GM19324 (cell line): ENCODE measurements around the gene NBPF3.

Experiments used
- ATAC-seq: cut with Tn5 transposase; IDR thresholded peaks from one replicate; pipeline ENCODE4 v1.9.1; 2021; ENCODE audit warnings: mild to moderate bottlenecking, moderate library complexity; ENCODE audit not compliant: unreplicated experiment, low FRiP score

NBPF3 gene

GRCh38 chr1:21491488-21492355, 51.8 kb downstream of the NBPF3 start:
- no peak for ATAC-seq

DNA sequence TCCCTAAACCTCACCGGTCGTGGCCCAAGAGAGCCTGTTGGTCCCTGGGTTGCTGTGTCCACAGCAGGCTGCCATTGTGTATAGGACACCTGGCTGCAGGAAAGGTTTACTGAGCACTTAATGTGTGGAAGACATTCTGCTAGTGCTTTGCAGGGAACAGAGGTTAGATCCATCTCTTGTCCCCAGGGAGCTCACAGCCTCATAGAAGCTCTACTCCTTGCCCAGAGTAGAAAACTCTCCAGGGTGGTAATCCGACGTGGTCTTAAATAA, 52.4 kb downstream of the NBPF3 start:
- no peak for ATAC-seq

DNA sequence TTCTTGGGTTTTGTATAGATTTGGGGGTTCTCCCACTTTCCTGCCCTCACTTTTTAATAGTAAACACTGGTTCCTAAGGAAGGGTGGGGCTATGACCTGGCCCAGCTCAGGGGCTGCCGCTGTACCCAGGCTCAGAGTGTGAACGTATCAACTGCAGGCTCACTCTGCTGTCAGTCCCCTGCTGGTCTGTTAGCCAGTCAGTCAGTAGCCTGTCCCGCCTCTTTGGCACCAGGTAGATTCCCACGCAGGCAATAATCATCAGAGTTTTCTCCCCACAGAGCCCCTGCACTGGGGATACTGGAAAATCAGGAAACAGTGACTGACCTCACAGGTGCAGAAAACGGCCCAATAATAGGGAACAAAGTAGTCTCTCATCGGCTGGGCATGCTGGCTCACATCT, 54.3 kb downstream of the NBPF3 start:
- no peak for ATAC-seq

DNA sequence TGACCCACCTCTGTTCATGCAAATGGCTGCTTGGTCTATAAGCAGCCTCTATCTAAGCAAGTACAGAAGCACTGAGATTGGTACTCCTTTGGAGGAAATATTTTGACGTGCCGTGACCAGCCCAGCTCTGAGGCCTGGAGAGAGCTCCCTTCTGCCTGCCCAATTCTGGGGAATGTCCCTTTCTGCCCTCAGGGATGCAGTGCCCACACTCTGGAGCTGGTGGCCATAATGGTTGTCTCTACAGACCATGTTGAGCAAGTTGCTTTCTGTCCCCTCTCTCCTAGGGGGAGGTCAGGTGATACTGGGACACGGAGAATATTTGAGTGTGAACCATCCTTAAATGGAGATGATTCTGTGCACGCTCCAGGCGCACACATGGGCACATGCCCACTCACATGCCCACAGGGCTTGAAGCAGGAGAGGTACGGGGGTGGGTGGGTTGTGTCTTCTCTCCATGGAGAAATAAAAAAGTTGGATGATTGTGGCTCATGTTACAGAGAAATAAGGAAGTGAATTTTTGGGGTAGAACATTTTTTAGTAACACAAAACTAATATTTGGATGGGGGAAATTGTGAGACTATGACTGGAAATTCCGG, 55.4 kb downstream of the NBPF3 start:
- no peak for ATAC-seq

- no peak for ATAC-seq
Observed at GRCh38 chr1:21496063-21496462, 56.1 kb downstream of the NBPF3 start.

DNA sequence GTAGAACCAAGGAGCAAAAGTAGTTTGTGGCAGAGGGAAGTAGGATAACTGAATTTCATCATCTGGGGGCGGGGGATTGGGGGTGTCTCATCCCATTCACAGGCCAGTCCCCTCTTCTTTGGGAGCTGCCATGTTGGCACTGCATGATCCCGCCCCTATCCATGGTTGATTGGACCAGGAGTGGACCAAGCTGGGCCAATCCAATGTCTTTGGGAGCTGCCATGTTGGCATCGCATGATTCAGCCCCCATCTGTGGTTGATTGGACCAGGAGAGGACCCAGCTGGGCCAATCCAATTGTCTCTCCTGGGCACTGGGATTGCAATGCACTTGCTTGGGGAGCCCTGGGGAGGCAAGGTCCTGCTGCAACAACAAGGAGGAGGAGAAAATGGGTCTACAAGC, 56.9 kb downstream of the NBPF3 start:
- ATAC-seq: no peak

- ATAC-seq: no peak
Observed at GRCh38 chr1:21497466-21498061, 57.6 kb downstream of the NBPF3 start.

GRCh38 chr1:21499283-21499950, 59.5 kb downstream of the NBPF3 start:
- no peak for ATAC-seq

- no peak for ATAC-seq
Observed at GRCh38 chr1:21503706-21504377, 63.9 kb downstream of the NBPF3 start.

DNA sequence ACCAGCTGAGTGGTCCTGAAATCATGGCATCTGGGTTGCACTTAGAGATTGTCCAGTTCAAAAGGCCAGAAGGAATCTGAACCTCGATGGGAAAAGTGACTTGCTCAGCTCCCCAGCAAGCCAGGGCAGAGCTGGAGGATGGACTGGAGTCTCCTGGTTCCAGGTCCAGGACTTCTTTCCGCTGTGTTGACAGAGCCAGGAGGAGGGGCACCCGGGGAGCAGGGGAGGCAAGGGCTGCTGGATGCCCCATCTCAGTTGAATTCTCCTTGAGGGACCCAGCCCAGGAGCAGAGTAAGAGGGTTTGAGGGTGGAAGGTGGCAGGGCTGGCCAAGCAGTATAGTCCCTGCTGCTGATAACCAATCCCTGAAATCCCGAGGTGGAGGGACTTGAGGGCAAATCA, 66.9 kb downstream of the NBPF3 start:
- ATAC-seq: no peak

DNA sequence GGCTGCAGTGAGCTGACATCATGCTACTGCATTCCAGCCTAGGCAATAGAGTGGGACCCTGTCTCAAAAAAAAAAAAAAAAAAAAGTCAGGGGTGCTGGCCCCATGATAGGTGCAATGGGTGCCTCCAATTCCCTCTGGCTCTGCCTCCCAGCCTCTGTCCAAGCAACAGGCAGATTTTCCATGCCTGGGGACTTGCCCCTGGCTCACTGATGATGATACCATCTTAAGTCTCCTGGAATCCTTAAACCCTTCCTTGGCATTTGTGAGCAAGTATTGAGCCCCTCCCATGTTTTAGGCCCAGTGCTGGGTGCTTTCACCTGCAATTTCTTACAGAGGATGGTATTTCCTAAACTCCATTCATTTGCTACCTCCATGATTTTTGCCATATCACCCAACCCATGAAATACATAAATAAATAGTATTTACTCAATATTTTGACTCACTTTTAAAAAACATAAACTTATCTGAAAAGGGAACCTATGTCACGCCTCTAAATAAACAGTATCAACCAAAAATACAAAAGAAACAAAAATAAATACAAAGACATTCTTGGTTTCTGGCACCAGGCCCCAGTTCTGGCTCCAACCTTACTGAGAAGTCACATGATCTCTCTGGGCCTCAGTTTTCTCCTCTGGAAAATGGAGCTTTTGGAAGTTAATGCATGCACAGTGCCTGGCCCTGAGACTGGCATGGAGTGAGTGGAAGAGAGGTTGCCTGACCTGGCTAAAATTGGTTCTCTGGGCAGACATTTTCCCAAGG, 67.8 kb downstream of the NBPF3 start:
- ATAC-seq: no peak

DNA sequence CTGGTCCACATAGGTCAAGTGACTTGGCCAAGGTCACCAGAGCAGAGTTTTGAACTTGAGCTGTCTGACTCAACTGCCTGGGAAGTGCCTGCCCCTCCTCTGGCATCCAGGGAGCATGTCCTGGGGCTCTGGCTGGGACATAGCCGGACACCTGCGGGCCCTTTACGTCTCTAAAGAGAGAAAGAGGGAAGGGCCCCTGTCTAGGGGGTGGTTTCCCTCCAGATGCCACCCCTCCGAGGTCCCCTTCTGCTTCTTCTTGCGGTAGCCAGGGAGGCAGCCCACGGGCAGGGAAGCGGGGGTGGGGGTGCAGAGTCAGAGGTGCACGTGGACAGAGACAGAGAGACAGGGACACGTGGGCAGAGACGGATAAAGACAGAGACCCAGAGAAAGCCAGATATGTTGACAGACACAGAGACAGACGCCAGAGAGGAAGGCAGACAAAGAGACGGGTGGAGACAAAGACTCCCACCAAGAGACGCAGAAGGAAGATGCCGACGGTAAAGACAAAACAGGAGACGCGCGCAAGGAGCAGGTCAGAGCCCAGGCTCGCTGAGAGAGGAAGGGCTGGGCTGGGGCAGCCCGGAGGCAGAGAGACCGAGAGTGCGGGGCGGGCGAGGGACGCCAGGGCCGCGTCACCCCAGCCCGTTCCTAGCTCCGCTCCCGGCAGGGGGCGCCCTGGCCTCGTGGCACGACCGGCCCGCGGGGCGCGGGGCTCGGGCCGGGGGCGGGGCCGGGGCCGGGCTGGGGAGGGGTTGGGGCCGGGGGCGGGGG, 68.8 kb downstream of the NBPF3 start:
- ATAC-seq: no peak

- ATAC-seq: no peak
Observed at GRCh38 chr1:21509351-21510112, 69.6 kb downstream of the NBPF3 start, which contains the start of gene ALPL. ALPL (plus strand) TSS chr1:21509423; CDS start chr1:21554082, 44,659 bp downstream.

GRCh38 chr1:21510113-21510493, 70.2 kb downstream of the NBPF3 start:
- ATAC-seq: no peak

- no peak for ATAC-seq
Observed at GRCh38 chr1:21510885-21511578, 71.1 kb downstream of the NBPF3 start.

- ATAC-seq: no peak
Observed at GRCh38 chr1:21511579-21512522, 71.9 kb downstream of the NBPF3 start.

DNA sequence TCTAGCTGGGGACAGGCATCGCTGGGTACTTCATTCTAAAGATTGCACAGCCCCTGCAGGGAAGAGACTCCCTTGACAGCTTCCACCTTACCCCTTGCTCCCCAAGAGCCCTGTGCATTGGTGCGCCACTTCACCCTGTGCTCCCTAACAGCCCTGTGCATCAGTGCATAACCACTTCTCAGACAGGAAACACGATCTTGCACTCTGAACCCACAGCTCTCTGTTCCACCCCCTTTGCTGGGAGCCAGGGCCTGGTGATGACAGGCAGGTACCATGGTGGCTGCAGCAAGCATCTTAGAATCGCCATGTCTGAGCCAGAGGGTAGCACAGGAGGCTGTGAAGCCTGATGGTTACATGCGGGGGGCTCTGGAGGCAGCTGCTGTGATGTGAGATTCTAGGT, 74.3 kb downstream of the NBPF3 start:
- ATAC-seq: no peak
